ENCODE results near the gene CORO2B. TPM values are rescaled to one million over a fixed set of nuclear protein-coding genes. Genes with fewer than 3 reads are reported as not detected.
A peak's percentile ranks its signal among the peaks of the same experiment; 100 is the strongest.

CORO2B gene
- total and polyA plus RNA-seq, 8 donors, result 0.56 to 7.7 (median 1.7) TPM

- FAIRE-seq, result no peak
- H3K36me3 ChIP-seq, result no peaks in the 10 kb centered on the region
- intact Hi-C loops (cut with DNase I), result loop anchor here in 1 of 3 donors (5.0 to 10.0 kb wide), 3 partner anchors 119 to 371 kb away; no protein-coding TSS in a partner anchor
- ATAC-seq, result no peak
- no peak overlapping the region for H3K27ac ChIP-seq
- H3K27me3 ChIP-seq, result no peaks in the 10 kb centered on the region
- TF ChIP-seq CTCF (IDR thresholded peaks at IDR 0.05), result no peak
- H3K4me1 ChIP-seq, result no peaks in the 10 kb centered on the region
- no peak for DNase-seq
- WGBS, 2 donors, result 46 to 57% methylated on average over 8 of the region's 8 CpGs
- no peaks in the 10 kb centered on the region for H3K9me3 ChIP-seq
- H3K4me3 ChIP-seq, result no peak overlapping the region
Measured at GRCh38 chr15:68553314-68553993, 25.3 kb upstream of the CORO2B start.

- H3K27ac ChIP-seq, result no peak overlapping the region
- intact Hi-C loops (cut with DNase I), result loop anchor here in 1 of 3 donors (5.0 to 10.0 kb wide), 3 partner anchors 118 to 371 kb away; no protein-coding TSS in a partner anchor
- peak in 3 of 4 donors; percentile 65 to 71 (median 67) for ATAC-seq
- no peaks in the 10 kb centered on the region for H3K36me3 ChIP-seq
- peak; percentile 54 to 81 (median 72) for TF ChIP-seq CTCF (IDR thresholded peaks at IDR 0.05)
- no peak for FAIRE-seq
- no peaks in the 10 kb centered on the region for H3K27me3 ChIP-seq
- peak in 4 of 6 donors; percentile 41 to 67 (median 58) for DNase-seq
- WGBS, 2 donors, result 36 to 42% methylated on average over 10 of the region's 10 CpGs
- no peaks in the 10 kb centered on the region for H3K4me1 ChIP-seq
- no peak overlapping the region for H3K4me3 ChIP-seq
- no peaks in the 10 kb centered on the region for H3K9me3 ChIP-seq
Measured at GRCh38 chr15:68553994-68554720, 24.6 kb upstream of the CORO2B start.

GRCh38 chr15:68554721-68555678 is 23.8 kb upstream of the CORO2B start:
- peaks cover 0 to 2% (median 0%) of the 10 kb centered on the region in 3 donors for H3K4me1 ChIP-seq
- H3K9me3 ChIP-seq, result no peaks in the 10 kb centered on the region
- H3K4me3 ChIP-seq, result no peak overlapping the region
- peaks cover 0 to 3% (median 0%) of the 10 kb centered on the region in 4 donors for H3K27me3 ChIP-seq
- no peak overlapping the region for H3K27ac ChIP-seq
- FAIRE-seq (no peak), ATAC-seq (no peak), DNase-seq (no peak)
- intact Hi-C loops (cut with DNase I), result loop anchor here in 2 of 3 donors (5.0 to 10.0 kb wide), 4 partner anchors 117 to 370 kb away; no protein-coding TSS in a partner anchor
- 61 to 66% methylated on average over 10 of the region's 10 CpGs for WGBS, 2 donors
- H3K36me3 ChIP-seq, result no peaks in the 10 kb centered on the region
- TF ChIP-seq CTCF (IDR thresholded peaks at IDR 0.05), result no peak

GRCh38 chr15:68555679-68556037 is 23.1 kb upstream of the CORO2B start:
- intact Hi-C loops (cut with DNase I), result loop anchor here in 2 of 3 donors (5.0 to 10.0 kb wide), 4 partner anchors 117 to 369 kb away; no protein-coding TSS in a partner anchor
- WGBS, 2 donors, result 64 to 81% methylated on average over 7 of the region's 7 CpGs
- H3K27ac ChIP-seq, result no peak overlapping the region
- peaks cover 0 to 2% (median 0%) of the 10 kb centered on the region in 3 donors for H3K4me1 ChIP-seq
- ATAC-seq (no peak), DNase-seq (no peak), FAIRE-seq (no peak)
- no peaks in the 10 kb centered on the region for H3K9me3 ChIP-seq
- no peak overlapping the region for H3K4me3 ChIP-seq
- peaks cover 0 to 7% (median 0%) of the 10 kb centered on the region in 4 donors for H3K27me3 ChIP-seq
- no peak for TF ChIP-seq CTCF (IDR thresholded peaks at IDR 0.05)
- H3K36me3 ChIP-seq, result no peaks in the 10 kb centered on the region

Data from pancreas (tissue), 10 donors.